K562 (cell line): ENCODE results near the gene CD93. TPM values are rescaled to one million over a fixed set of nuclear protein-coding genes. Genes with fewer than 3 reads are reported as not detected.

Source experiments
- ATAC-seq: fragments of 200-7000 bp; cut with Tn5 transposase; 3 replicates; pipeline ENCODE4 v1.9.1; 2020; ENCODE audit warnings: moderate library complexity
- BruUV-seq: library from RNA; stranded (reverse); fragments of 400-500 nt; replicated peaks from 2 replicates; lab custom pipeline; 2021; lab: Mats Ljungman, UMichigan
- CTCF ChIA-PET: fragments of 300-600 bp; formaldehyde crosslinking; extraction: SDS; loops from one replicate; lab custom pipeline; 2021; ENCODE audit warnings: low intra/inter-chr PET ratio; lab: Yijun Ruan, JAX
- POLR2A ChIA-PET: fragments of 300-600, 350-650 bp; sonication (Branson Sonifier 250); formaldehyde crosslinking; extraction: SDS; loops from one replicate; lab custom pipeline; 2021; ENCODE audit warnings: antibody characterized with exemption, inconsistent platforms; lab: Yijun Ruan, JAX
- DNase-seq, 4 experiments: peaks; one replicate each; pipeline versions ENCODE4 v3.0.0 to v3.0.0-alpha.2; 2011 to 2018; ENCODE audit warnings: low spot score in 3 of 4, mixed read lengths in 3 of 4; ENCODE audit errors: extremely low read depth in 1 of 4
- FAIRE-seq: peaks from 2 replicates; lab custom pipeline; 2011; peaks lifted over from hg19 to GRCh38; lab: Jason Lieb, UNC
- H2AFZ ChIP-seq: 2 replicates; pipeline ENCODE4 v1.6.0; 2011; ENCODE audit warnings: low read depth, low read length, control low read depth, inconsistent platforms
- H3K27ac ChIP-seq: fragments of 200-600 bp; 3 replicates; pipeline ENCODE4 v1.8.0; 2011; ENCODE audit warnings: low read depth, mild to moderate bottlenecking, control low read depth, inconsistent platforms, low read length, moderate library complexity, mixed read lengths; ENCODE audit errors: extremely low read depth
- H3K27me3 ChIP-seq, 2 experiments: fragments of 300-600 bp in 1 of 2; 2 replicates in 1 of 2; 3 replicates in 1 of 2; pipeline versions ENCODE4 v1.6.0 to v1.8.0; 2011; ENCODE audit warnings: inconsistent platforms in 2 of 2, low read length in 2 of 2, mild to moderate bottlenecking in 1 of 2, mixed read lengths in 1 of 2, moderate library complexity in 1 of 2; ENCODE audit not compliant: control insufficient read depth in 2 of 2, insufficient read depth in 2 of 2
- H3K36me3 ChIP-seq: fragments of 300-600 bp; 3 replicates; pipeline ENCODE4 v1.8.0; 2011; ENCODE audit warnings: mild to moderate bottlenecking, low read length, inconsistent platforms; ENCODE audit not compliant: control insufficient read depth, insufficient read depth
- H3K4me1 ChIP-seq, 2 experiments: fragments of 200-600 bp in 1 of 2; replicated peaks in 1 of 2; 2 replicates in 1 of 2; 3 replicates in 1 of 2; pipeline versions ENCODE4 v1.5.1 to v1.8.0; 2011; ENCODE audit warnings: inconsistent platforms in 2 of 2, low read length in 2 of 2, mild to moderate bottlenecking in 1 of 2, mixed read lengths in 1 of 2, moderate library complexity in 1 of 2; ENCODE audit not compliant: control insufficient read depth in 2 of 2, insufficient read depth in 2 of 2
- H3K4me2 ChIP-seq: 2 replicates; pipeline ENCODE4 v1.6.1; 2011; ENCODE audit warnings: low read length, control low read depth, inconsistent platforms, mixed read lengths; ENCODE audit not compliant: insufficient read depth
- H3K4me3 ChIP-seq: fragments of 200-600 bp; sonication (generic), shearing (Covaris generic); 2 replicates; pipeline ENCODE4 v1.5.1; 2016; ENCODE audit warnings: control low read depth, inconsistent platforms
- H3K79me2 ChIP-seq: fragments of 200-600 bp; 3 replicates; pipeline ENCODE4 v1.8.0; 2011; ENCODE audit warnings: low read length, inconsistent platforms; ENCODE audit not compliant: control insufficient read depth, insufficient read depth
- H3K9ac ChIP-seq, 2 experiments: 2 replicates each; pipeline versions ENCODE4 v1.6.0 to v1.6.1; 2011; ENCODE audit warnings: low read depth in 2 of 2, low read length in 2 of 2, control low read depth in 1 of 2, inconsistent platforms in 1 of 2, mild to moderate bottlenecking in 1 of 2, mixed read lengths in 1 of 2; ENCODE audit not compliant: insufficient read depth in 1 of 2
- H3K9me1 ChIP-seq: one replicate; pipeline ENCODE4 v1.6.0; 2011; ENCODE audit warnings: inconsistent platforms, mild to moderate bottlenecking, low read length, moderate library complexity; ENCODE audit not compliant: control insufficient read depth, insufficient read depth
- H3K9me3 ChIP-seq: replicated peaks from 2 replicates; pipeline ENCODE4 v1.5.1; 2011; ENCODE audit warnings: low read depth, low read length, inconsistent platforms; ENCODE audit not compliant: control insufficient read depth, insufficient read depth
- H4K20me1 ChIP-seq: replicated peaks from 2 replicates; pipeline ENCODE4 v1.6.1; 2011; ENCODE audit warnings: low read length, inconsistent platforms, mixed read lengths; ENCODE audit not compliant: control insufficient read depth, insufficient read depth
- BRF2 ChIP-seq: IDR thresholded peaks from 3 replicates; pipeline ENCODE4 v1.6.1; 2011; ENCODE audit warnings: borderline replicate concordance, mild to moderate bottlenecking; ENCODE audit not compliant: insufficient read length, insufficient read depth
- DNMT1 ChIP-seq: fragments of 450-650 bp; IDR thresholded peaks from 2 replicates; pipeline ENCODE4 v1.6.1; 2016; ENCODE audit warnings: antibody characterized with exemption, mild to moderate bottlenecking
- MXI1 ChIP-seq: IDR thresholded peaks from 2 replicates; pipeline ENCODE4 v1.6.1; 2011; ENCODE audit warnings: low read depth, mild to moderate bottlenecking, improper control_type of control experiment, low read length
- NFIC ChIP-seq: fragments of 450-650 bp; IDR thresholded peaks from 2 replicates; pipeline ENCODE4 v1.6.1; 2017; ENCODE audit warnings: mild to moderate bottlenecking, inconsistent platforms
- NFRKB ChIP-seq: fragments of 450-650 bp; IDR thresholded peaks from 2 replicates; pipeline ENCODE4 v1.6.1; 2016; ENCODE audit warnings: low read depth
- NKRF ChIP-seq: fragments of 450-650 bp; IDR thresholded peaks from 2 replicates; pipeline ENCODE4 v1.6.1; 2016; ENCODE audit warnings: borderline replicate concordance
- OTX1 ChIP-seq: fragments of 450-650 bp; formaldehyde crosslinking; IDR thresholded peaks from 2 replicates; pipeline ENCODE4 v1.4.0; 2022; ENCODE audit warnings: mild to moderate bottlenecking
- TEAD4 ChIP-seq, 2 experiments: sonication (generic) in 1 of 2; formaldehyde crosslinking in 1 of 2; IDR thresholded peaks; 2 replicates each; pipeline versions ENCODE4 v1.6.1 to v1.8.0; 2012 to 2022; ENCODE audit warnings: borderline replicate concordance in 1 of 2, inconsistent platforms in 1 of 2, low read length in 1 of 2, mild to moderate bottlenecking in 1 of 2, missing genetic modification reagents in 1 of 2
- WGBS: fragments of 100-300 bp; shearing (Covaris generic); methylation state at CpG from one replicate; pipeline ENCODE4 v1.1.6; 2016; ENCODE audit warnings: low coverage, mixed read lengths; ENCODE audit not compliant: insufficient coverage; ENCODE audit errors: missing lambda C conversion rate; 5-methylcytosine and 5-hydroxymethylcytosine counted together
- in situ Hi-C: fragments of 300-500 bp; cut with MboI; formaldehyde crosslinking; loops from 4 replicates; pipeline ENCODE4 v1.15.0; 2018; ENCODE audit warnings: inconsistent platforms, mixed read lengths
- intact Hi-C: fragments of 100-400 bp; cut with micrococcal nuclease; formaldehyde crosslinking; loops from 2 replicates; pipeline ENCODE4 v1.14.2; 2022
- polyA plus RNA-seq, 8 experiments: library from polyadenylated mRNA; depleted of rRNA in 4 of 8; stranded (reverse) in 5 of 8; unstranded in 3 of 8; fragments of >200 nt; fragmentation: Nextera tagmentation in 2 of 8; fragmentation: Illumina TruSeq in 1 of 8; extraction: Ambion mirVana in 2 of 8; extraction: Trizol in 1 of 8; gene quantifications; 2 replicates each; pipeline versions ENCODE4 v1.2.1 to v1.2.3, GENCODE V29; 2011 to 2014; ENCODE audit warnings: inconsistent platforms in 1 of 8, missing spikeins in 1 of 8
- total RNA-seq, 7 experiments: library from RNA; depleted of rRNA in 6 of 7; stranded (reverse); fragments of >200 nt in 6 of 7; fragmentation: Illumina TruSeq in 2 of 7; extraction: Trizol in 2 of 7; gene quantifications; 2 replicates each; pipeline versions ENCODE4 v1.2.1 to v1.2.3, GENCODE V29; 2011 to 2021; ENCODE audit warnings: low replicate concordance in 1 of 7

The CD93 gene
- total and polyA plus RNA-seq, 9 of the 15 experiments (the other 6 are each of a cell fraction or from before 2014, with no cell fraction given), result 0.03 to 0.20 (median 0.05) TPM

- H3K4me2 ChIP-seq, result no peak overlapping the region
- H3K9me1 ChIP-seq, result no peaks in the 10 kb centered on the region
- no peak for FAIRE-seq
- no peak for DNase-seq
- in situ Hi-C loops, result no loop called here
- H3K4me1 ChIP-seq, result peaks cover 0 to 17% of the 10 kb centered on the region in 2 experiments; a peak in 2 of 5 replicates
- no peak overlapping the region for H3K9ac ChIP-seq
- H3K27me3 ChIP-seq, result no peaks in the 10 kb centered on the region
- no peak overlapping the region for H3K4me3 ChIP-seq
- H2AFZ ChIP-seq, result no peak overlapping the region
- no TSS peak for BruUV-seq
- no peak overlapping the region for H3K27ac ChIP-seq
- WGBS, result 44% methylated on average over 9 of the region's 9 CpGs
- no peak for ATAC-seq
- ChIA-PET CTCF (no interaction called here), POLR2A (interaction anchor here (0.9 to 1.2 kb wide), 3 partner anchors 14 to 24 kb away, joined by 3 to 5 read pairs (median 3); partner anchors contain the start of gene CD93)
- no peak for TF ChIP-seq DNMT1
- no peak for TF ChIP-seq NFIC
- no peak for TF ChIP-seq OTX1
- TF ChIP-seq TEAD4 (IDR thresholded peaks at IDR 0.05; ENCODE audit: low read length), result no peak
- TF ChIP-seq TEAD4 (CRISPR knock-in tag; IDR thresholded peaks at IDR 0.05; ENCODE audit: borderline replicate concordance), result no peak
- TF ChIP-seq NKRF, result no peak
- TF ChIP-seq MXI1, result no peak
- no peak for TF ChIP-seq BRF2
- TF ChIP-seq NFRKB, result no peak
- no peaks in the 10 kb centered on the region for H3K36me3 ChIP-seq
- intact Hi-C loops, result no loop called here
- H4K20me1 ChIP-seq, result no peaks in the 10 kb centered on the region
- H3K9me3 ChIP-seq, result no peaks in the 10 kb centered on the region
- no peaks in the 10 kb centered on the region for H3K79me2 ChIP-seq
Observed at GRCh38 chr20:23065266-23066201, 20.6 kb downstream of the CD93 start.
